Endodermal cell (in vitro differentiated cells): Measurements from ENCODE around the gene ACBD4. TPM values are rescaled to one million over a fixed set of nuclear protein-coding genes. Genes with fewer than 3 reads are reported as not detected.

Experiments
- DNase-seq: peaks from one replicate; pipeline ENCODE4 v3.0.0-alpha.2; 2017
- H3K27ac ChIP-seq: 2 replicates; pipeline ENCODE4 v1.5.1; 2013; ENCODE audit warnings: mild to moderate bottlenecking, low read depth, low read length, moderate library complexity
- H3K27me3 ChIP-seq: 2 replicates; pipeline ENCODE4 v1.6.1; 2013; ENCODE audit warnings: mild to moderate bottlenecking, low read length, moderate library complexity; ENCODE audit not compliant: insufficient read depth, control insufficient read depth, poor library complexity, severe bottlenecking
- H3K36me3 ChIP-seq: 2 replicates; pipeline ENCODE4 v1.7.0; 2013; ENCODE audit warnings: mild to moderate bottlenecking, low read length, moderate library complexity; ENCODE audit not compliant: control insufficient read depth, insufficient read depth
- H3K4me1 ChIP-seq: one replicate; pipeline ENCODE4 v1.7.0; 2013; ENCODE audit warnings: low read length; ENCODE audit not compliant: control insufficient read depth, insufficient read depth
- H3K4me3 ChIP-seq: 2 replicates; pipeline ENCODE4 v1.5.1; 2013; ENCODE audit warnings: mild to moderate bottlenecking, low read length, moderate library complexity
- H3K9ac ChIP-seq: 2 replicates; pipeline ENCODE4 v1.6.1; 2013; ENCODE audit warnings: mild to moderate bottlenecking, low read length, moderate library complexity; ENCODE audit not compliant: poor library complexity, severe bottlenecking; ENCODE audit errors: extremely low read depth
- H3K9me3 ChIP-seq: 2 replicates; pipeline ENCODE4 v1.6.1; 2013; ENCODE audit warnings: mild to moderate bottlenecking, low read length, moderate library complexity; ENCODE audit not compliant: control insufficient read depth
- H3K27ac Mint-ChIP-seq: 2 replicates; pipeline ENCODE4 v1.8.0; 2020; ENCODE audit warnings: mixed read lengths
- H3K27me3 Mint-ChIP-seq: 2 replicates; pipeline ENCODE4 v1.8.0; 2021; ENCODE audit warnings: mild to moderate bottlenecking, mixed read lengths; ENCODE audit not compliant: insufficient read depth
- H3K36me3 Mint-ChIP-seq: 2 replicates; pipeline ENCODE4 v1.8.0; 2020; ENCODE audit warnings: low read depth, mixed read lengths
- H3K4me1 Mint-ChIP-seq: 2 replicates; pipeline ENCODE4 v1.8.0; 2020; ENCODE audit warnings: mixed read lengths
- H3K4me3 Mint-ChIP-seq: 2 replicates; pipeline ENCODE4 v1.8.0; 2020; ENCODE audit warnings: mild to moderate bottlenecking, moderate library complexity, mixed read lengths
- H3K9me3 Mint-ChIP-seq: 2 replicates; pipeline ENCODE4 v1.8.0; 2020; ENCODE audit warnings: mild to moderate bottlenecking, mixed read lengths
- CTCF ChIP-seq: fragments of 200-600 bp; sonication (generic); conservative IDR thresholded peaks from 2 replicates; pipeline ENCODE4 v1.5.0; 2021; ENCODE audit warnings: antibody characterized with exemption, mild to moderate bottlenecking
- WGBS, 2 experiments: methylation state at CpG; one replicate each; pipeline versions ENCODE4 v1.1.5 to v1.1.7; 2013; ENCODE audit warnings: missing lambda C conversion rate in 2 of 2, mixed read lengths in 1 of 2; ENCODE audit not compliant: insufficient coverage in 1 of 2, insufficient read length in 1 of 2; 5-methylcytosine and 5-hydroxymethylcytosine counted together
- total RNA-seq, 2 donors: library from RNA; stranded (reverse); fragmentation: NEBNext Ultra II Directional in 1 of 2; extraction: Animal tissue kit (Norgen Biotek cat#: 25700) in 1 of 2; gene quantifications; 2 replicates in 1 of 2; 3 replicates in 1 of 2; pipeline ENCODE4 v1.2.1, GENCODE V29; 2021

The ACBD4 gene
- total RNA-seq, 2 donors from 2014 or later = 17.4 to 19.5 TPM

DNA sequence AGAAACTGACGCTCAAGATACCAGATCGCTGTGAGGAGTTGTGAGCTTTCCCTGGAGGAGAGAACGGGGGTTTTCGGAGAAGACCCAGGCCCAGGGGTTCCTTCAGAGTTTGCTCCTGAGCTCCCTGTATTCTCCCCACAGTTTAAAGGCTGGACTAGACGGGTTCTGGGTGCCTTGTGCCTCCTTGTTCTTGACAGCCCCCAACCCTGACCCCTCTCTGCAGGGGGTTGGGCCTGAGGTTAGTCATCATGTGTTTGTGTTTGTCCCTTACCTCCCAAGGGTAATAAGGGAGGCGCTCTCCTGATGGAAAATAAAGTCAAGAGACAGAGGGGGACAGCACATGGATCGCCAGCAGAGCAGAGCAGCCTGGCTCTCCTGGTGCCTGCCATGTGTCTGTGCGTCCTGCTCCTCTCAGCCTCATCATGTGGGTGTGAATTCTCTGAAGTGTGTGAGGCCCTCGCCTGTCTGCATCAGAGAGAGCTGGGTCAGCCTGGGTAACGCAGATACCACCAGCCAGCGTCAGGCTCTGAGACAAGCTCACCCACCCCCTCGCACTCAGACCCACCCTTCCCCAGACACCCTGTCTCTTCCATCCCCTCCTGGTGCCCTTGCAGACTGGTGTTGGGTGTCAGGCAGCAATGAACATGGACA is 34.9 kb downstream of the ACBD4 start:
- 90 to 91% methylated on average over 8 to 12 of the region's 12 CpGs for WGBS, 2 experiments
- peaks cover 10% of the 10 kb centered on the region for H3K36me3 ChIP-seq
- no peaks in the 10 kb centered on the region for H3K27me3 ChIP-seq
- peak overlapping the region; percentile 94 for H3K27ac Mint-ChIP-seq
- no peaks in the 10 kb centered on the region for H3K9me3 Mint-ChIP-seq
- no peaks in the 10 kb centered on the region for H3K27me3 Mint-ChIP-seq
- no peak overlapping the region for H3K9ac ChIP-seq
- H3K9me3 ChIP-seq = no peaks in the 10 kb centered on the region
- no peak for TF ChIP-seq CTCF
- DNase-seq = peak; percentile 68
- peaks cover 9% of the 10 kb centered on the region for H3K36me3 Mint-ChIP-seq
- no peak overlapping the region for H3K27ac ChIP-seq
- H3K4me3 ChIP-seq = no peak overlapping the region
- peaks cover 30% of the 10 kb centered on the region for H3K4me1 Mint-ChIP-seq
- H3K4me3 Mint-ChIP-seq = peak overlapping the region; percentile 28
- peaks cover 26% of the 10 kb centered on the region for H3K4me1 ChIP-seq

DNA sequence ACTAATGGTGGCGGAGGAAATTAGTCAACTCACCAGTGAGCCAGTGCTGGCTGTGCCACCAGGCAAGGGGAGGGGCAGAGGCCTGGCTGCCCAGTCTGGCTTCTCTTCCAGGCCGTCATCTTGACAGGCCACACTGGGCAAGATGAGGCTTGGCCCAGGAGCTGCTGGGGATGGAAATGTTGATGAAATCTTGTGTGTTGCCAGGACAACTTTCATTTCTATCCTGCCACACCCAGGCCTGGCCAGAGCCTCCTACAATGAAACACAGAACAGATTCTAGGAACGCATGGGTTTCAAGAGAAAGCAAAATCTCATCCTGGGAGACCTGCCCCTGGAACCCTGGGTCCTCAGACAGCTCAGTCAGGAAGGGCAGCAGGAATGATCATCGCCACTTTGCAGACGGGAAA is 35.4 kb downstream of the ACBD4 start:
- DNase-seq = peak; percentile 63
- TF ChIP-seq CTCF = no peak
- Histone ChIP-seq H3K4me1 (peaks cover 26% of the 10 kb centered on the region), H3K27ac (peak overlapping the region; percentile 72), H3K9ac (peak overlapping the region; percentile 38), H3K27me3 (no peaks in the 10 kb centered on the region), H3K36me3 (peaks cover 9% of the 10 kb centered on the region), H3K9me3 (no peaks in the 10 kb centered on the region), H3K4me3 (no peak overlapping the region)
- Mint-ChIP-seq H3K9me3 (no peaks in the 10 kb centered on the region), H3K27ac (peak overlapping the region; percentile 94), H3K4me3 (peak overlapping the region; percentile 28), H3K4me1 (peaks cover 33% of the 10 kb centered on the region), H3K36me3 (peaks cover 8% of the 10 kb centered on the region), H3K27me3 (no peaks in the 10 kb centered on the region)
- 85 to 88% methylated on average over 4 to 5 of the region's 5 CpGs for WGBS, 2 experiments

- H3K9me3 ChIP-seq = no peaks in the 10 kb centered on the region
- H3K27ac ChIP-seq = peak overlapping the region; percentile 72
- peaks cover 26% of the 10 kb centered on the region for H3K4me1 ChIP-seq
- DNase-seq = peak; percentile 90
- peaks cover 4% of the 10 kb centered on the region for H3K36me3 Mint-ChIP-seq
- no peaks in the 10 kb centered on the region for H3K27me3 ChIP-seq
- peak; percentile 17 for TF ChIP-seq CTCF
- H3K27me3 Mint-ChIP-seq = no peaks in the 10 kb centered on the region
- peaks cover 37% of the 10 kb centered on the region for H3K4me1 Mint-ChIP-seq
- H3K36me3 ChIP-seq = peaks cover 6% of the 10 kb centered on the region
- peak overlapping the region; percentile 38 for H3K9ac ChIP-seq
- H3K27ac Mint-ChIP-seq = peak overlapping the region; percentile 94
- H3K4me3 Mint-ChIP-seq = peak overlapping the region; percentile 28
- H3K4me3 ChIP-seq = no peak overlapping the region
- no peaks in the 10 kb centered on the region for H3K9me3 Mint-ChIP-seq
- WGBS, 2 experiments = 44 to 49% methylated on average over 7 to 20 of the region's 20 CpGs
Observed at GRCh38 chr17:45171338-45172231, 36.1 kb downstream of the ACBD4 start.
